ENCODE measurements around the gene ERBIN. TPM values are rescaled to one million over a fixed set of nuclear protein-coding genes. Genes with fewer than 3 reads are reported as not detected.

The ERBIN gene
- total RNA-seq, 1 experiment from 2014 or later = 88.4 TPM

DNA sequence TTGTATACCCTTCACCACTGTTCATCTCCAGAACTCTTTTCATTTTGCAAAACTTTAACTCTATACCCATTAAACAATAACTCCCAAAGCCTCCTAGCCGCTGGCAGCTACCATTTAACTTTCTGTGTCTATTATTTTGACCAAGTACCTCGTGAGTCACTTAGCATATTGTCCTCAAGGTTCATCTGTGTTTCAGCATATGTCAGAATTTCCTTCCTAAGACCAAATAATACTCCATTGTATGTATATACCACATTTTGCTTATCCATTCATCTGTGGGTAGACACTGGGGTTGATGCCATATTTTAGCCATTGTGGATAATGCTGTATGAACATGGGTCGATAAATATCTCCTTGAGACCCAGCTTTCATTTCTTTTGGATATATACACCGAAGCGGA, 17.4 kb downstream of the ERBIN start:
- TSS peak; percentile 21 for BruUV-seq (replicated peaks)
- CTCF ChIA-PET = no interaction called here
- no peaks in the 10 kb centered on the region for H3K4me1 ChIP-seq (ENCODE audit: control insufficient read depth, insufficient read depth, low read length)
- POLR2A ChIA-PET = no interaction called here
- DNase-seq (ENCODE audit: low read depth, low spot score) (no peak), ATAC-seq (no peak)
- H3K9me3 ChIP-seq (ENCODE audit: control insufficient read depth, insufficient read depth, low read depth, low read length) = no peaks in the 10 kb centered on the region
- H3K27ac ChIP-seq (ENCODE audit: low read length) = no peak overlapping the region
- no peak for TF ChIP-seq POLR2AphosphoS5 (IDR thresholded peaks at IDR 0.05; ENCODE audit: low read depth, low read length)
- no peak for TF ChIP-seq REST (IDR thresholded peaks at IDR 0.05; ENCODE audit: insufficient read depth in 1 of 2, low read depth in 2 of 2, low read length in 1 of 2)
- TF ChIP-seq SIN3A (IDR thresholded peaks at IDR 0.05; ENCODE audit: borderline replicate concordance, insufficient read depth, low read depth, low read length) = no peak
- no peak for TF ChIP-seq CTCF (IDR thresholded peaks at IDR 0.05)
- no peak for TF ChIP-seq TCF7L2 (IDR thresholded peaks at IDR 0.05; ENCODE audit: low read depth, low read length)
- no peak overlapping the region for H3K4me3 ChIP-seq (ENCODE audit: low read depth in 2 of 2, low read length in 2 of 2)
- in situ Hi-C loops (cut with HindIII; ENCODE audit: low pct_unique_long_range_greater_than_20kb, low sequenced_read_pairs) = no loop called here
- H3K27me3 ChIP-seq (ENCODE audit: control insufficient read depth, insufficient read depth, low read length) = no peaks in the 10 kb centered on the region
- intact Hi-C loops (cut with micrococcal nuclease; ENCODE audit: unreplicated experiment) = no loop called here
- H3K36me3 ChIP-seq (ENCODE audit: control insufficient read depth, insufficient read depth, low read length) = no peaks in the 10 kb centered on the region

DNA sequence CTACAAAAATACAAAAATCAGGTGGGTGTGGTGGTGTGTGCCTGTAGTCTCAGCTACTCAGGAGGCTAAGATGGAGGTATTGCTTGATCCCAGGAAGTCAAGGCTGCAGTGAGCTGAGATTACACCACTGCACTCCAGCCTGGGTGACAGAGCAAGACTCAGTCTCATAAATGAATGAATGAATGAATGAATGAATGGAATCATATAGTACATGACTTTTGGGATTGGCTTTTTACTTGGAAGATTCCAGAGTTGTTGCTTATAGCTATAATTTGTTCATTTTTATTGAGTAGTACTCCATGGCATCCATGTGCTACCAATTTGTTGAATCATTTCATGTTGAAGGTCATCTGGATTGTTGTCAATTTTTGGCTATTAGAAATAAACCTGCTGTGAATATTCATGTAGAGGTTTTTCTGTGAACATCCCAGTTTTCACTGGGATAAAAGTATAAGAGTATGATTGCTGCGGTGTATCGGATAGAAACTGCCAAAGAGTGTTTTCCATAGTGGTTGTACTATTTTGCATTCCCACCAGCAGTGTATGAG, 19.9 kb downstream of the ERBIN start:
- TF ChIP-seq REST (IDR thresholded peaks at IDR 0.05; ENCODE audit: insufficient read depth in 1 of 2, low read depth in 2 of 2, low read length in 1 of 2) = no peak
- no peak for TF ChIP-seq SIN3A (IDR thresholded peaks at IDR 0.05; ENCODE audit: borderline replicate concordance, insufficient read depth, low read depth, low read length)
- no peak for TF ChIP-seq POLR2AphosphoS5 (IDR thresholded peaks at IDR 0.05; ENCODE audit: low read depth, low read length)
- no peak for TF ChIP-seq CTCF (IDR thresholded peaks at IDR 0.05)
- no peak for TF ChIP-seq TCF7L2 (IDR thresholded peaks at IDR 0.05; ENCODE audit: low read depth, low read length)
- no peaks in the 10 kb centered on the region for H3K36me3 ChIP-seq (ENCODE audit: control insufficient read depth, insufficient read depth, low read length)
- ATAC-seq = no peak
- intact Hi-C loops (cut with micrococcal nuclease; ENCODE audit: unreplicated experiment) (no loop called here), in situ Hi-C loops (cut with HindIII; ENCODE audit: low pct_unique_long_range_greater_than_20kb, low sequenced_read_pairs) (no loop called here)
- ChIA-PET CTCF (no interaction called here), POLR2A (interaction anchor here (0.6 kb wide), 1 partner anchor 24 kb away, joined by 3 read pairs; no protein-coding TSS in a partner anchor)
- no peaks in the 10 kb centered on the region for H3K27me3 ChIP-seq (ENCODE audit: control insufficient read depth, insufficient read depth, low read length)
- no peak overlapping the region for H3K4me3 ChIP-seq (ENCODE audit: low read depth in 2 of 2, low read length in 2 of 2)
- no peak for DNase-seq (ENCODE audit: low read depth, low spot score)
- no peak overlapping the region for H3K27ac ChIP-seq (ENCODE audit: low read length)
- BruUV-seq (replicated peaks) = no TSS peak
- H3K9me3 ChIP-seq (ENCODE audit: control insufficient read depth, insufficient read depth, low read depth, low read length) = no peaks in the 10 kb centered on the region
- no peaks in the 10 kb centered on the region for H3K4me1 ChIP-seq (ENCODE audit: control insufficient read depth, insufficient read depth, low read length)
